HG03354 (cell line): ENCODE measurements around the gene CLDN18.

Experiments used
- ATAC-seq: cut with Tn5 transposase; IDR thresholded peaks from one replicate; pipeline ENCODE4 v1.9.1; 2021; ENCODE audit warnings: mild to moderate bottlenecking; ENCODE audit not compliant: unreplicated experiment, poor library complexity, severe bottlenecking

Gene CLDN18

GRCh38 chr3:138009476-138010272, at the start of gene CLDN18:
TSS of gene CLDN18 (plus strand) at chr3:138010165. CDS start at chr3:138010226, 61 bp downstream.
- ATAC-seq, result no peak

GRCh38 chr3:137962251-137962650, 47.7 kb upstream of the CLDN18 start:
- no peak for ATAC-seq

DNA sequence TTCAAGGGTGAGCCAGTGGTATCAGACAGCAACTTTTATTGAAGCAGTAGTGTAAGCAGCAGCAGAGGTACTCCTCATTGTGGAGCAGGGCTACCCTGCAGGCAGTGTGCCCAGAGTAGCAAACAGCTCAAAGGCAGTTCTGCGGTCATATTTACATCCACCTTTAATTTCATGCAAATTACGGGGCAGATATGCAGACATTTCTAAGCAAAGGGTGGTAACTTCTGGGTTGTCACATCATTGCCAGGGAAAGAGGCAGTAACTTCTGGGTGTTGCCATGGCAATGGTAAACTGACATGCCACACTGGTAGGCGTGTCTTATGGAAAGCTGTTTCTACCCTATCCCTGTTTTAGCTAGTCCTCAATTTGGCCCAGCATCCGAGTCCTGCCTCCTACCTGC, 46.5 kb upstream of the CLDN18 start:
- ATAC-seq, result no peak

DNA sequence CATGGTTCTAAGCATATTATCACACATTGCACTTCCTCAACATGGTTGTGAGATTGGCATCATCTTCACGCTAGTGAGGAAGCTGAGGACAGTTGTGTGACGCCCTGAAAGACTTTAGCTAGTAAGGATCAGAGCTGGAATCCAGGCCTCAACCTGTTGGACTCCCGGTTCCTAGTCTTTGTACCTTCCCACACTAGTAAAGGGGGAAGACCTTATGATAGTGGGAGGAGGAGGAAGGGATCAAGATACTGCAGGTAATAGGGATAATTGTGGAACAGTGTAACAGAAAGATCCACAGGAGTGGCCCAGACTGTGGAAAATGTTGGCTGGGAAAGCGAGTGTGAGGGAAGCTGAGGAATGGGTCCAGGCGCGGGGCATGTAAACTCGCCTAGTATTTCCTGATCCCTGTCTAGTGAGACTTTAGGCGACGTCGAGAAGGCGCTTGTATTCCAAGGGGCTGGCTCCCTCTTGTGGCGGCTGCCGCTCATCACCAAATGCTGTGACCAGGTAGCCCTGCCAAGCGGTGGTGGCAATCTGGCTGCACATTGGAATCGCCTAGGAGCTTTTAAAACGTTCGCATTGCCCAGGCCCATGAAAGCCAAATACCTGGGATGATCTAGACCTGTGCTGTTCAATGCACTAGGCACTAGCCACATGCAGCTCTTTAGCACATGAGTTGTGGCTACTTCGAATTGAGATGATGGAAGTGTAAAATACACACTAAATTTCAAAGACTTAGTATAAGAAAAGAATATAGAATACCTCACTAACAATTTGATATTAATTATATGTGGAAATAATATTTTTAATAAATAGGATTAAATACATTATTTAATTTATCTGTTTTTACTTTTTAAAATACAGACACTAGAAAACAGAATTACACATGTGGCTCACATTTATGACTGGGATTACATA, 38.8 kb upstream of the CLDN18 start:
- peak; percentile 98 for ATAC-seq

GRCh38 chr3:137972396-137972795, 37.6 kb upstream of the CLDN18 start:
- ATAC-seq, result no peak

DNA sequence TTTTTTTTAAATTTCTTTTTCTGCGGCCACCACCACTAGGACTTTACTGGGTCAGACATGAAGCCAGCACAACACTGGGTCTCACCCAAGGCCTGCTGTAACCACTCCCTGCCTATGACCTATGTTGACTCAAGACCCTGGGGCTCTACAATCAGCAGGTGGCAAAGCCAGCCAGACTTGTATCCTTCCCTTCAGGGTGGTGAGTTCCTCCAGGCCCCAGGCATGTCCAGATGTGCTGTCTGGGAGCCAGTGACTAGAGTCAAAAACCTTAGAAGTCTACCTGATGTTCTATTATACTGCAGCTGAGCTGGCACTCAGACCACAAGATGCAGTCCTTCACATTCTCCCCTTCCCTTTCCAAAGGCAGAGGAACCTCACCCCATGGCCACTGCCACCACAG, 31.6 kb upstream of the CLDN18 start:
- ATAC-seq, result no peak

- ATAC-seq, result peak; percentile 42
Observed at GRCh38 chr3:137987723-137988122, 22.2 kb upstream of the CLDN18 start.

- ATAC-seq, result peak; percentile 81
Observed at GRCh38 chr3:137988152-137988551, 21.8 kb upstream of the CLDN18 start.

DNA sequence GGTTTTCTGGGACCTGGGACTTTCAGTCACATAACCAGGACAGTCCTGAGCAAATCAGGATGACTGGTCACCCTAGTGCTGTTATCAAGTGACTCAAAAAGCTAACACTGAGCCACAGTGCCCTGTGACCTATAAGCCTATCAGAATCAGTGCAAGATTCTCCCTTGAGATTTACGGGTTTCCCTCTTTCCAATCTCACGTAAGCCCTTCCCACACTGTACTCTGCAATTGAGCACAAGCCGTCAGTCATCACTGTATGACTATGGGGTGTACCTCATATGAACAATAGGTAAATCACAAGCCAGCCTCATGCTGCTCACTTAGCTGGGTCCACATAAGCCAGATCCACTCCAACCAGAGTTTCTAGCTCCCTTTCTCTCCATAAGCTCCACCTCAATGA, 21.0 kb upstream of the CLDN18 start:
- ATAC-seq, result peak; percentile 57

GRCh38 chr3:137990427-137990826, 19.5 kb upstream of the CLDN18 start:
- no peak for ATAC-seq

- ATAC-seq, result no peak
Observed at GRCh38 chr3:137992592-137992991, 17.4 kb upstream of the CLDN18 start.

- no peak for ATAC-seq
Observed at GRCh38 chr3:137998121-137999042, 11.6 kb upstream of the CLDN18 start.

- no peak for ATAC-seq
Observed at GRCh38 chr3:138003069-138003468, 6.9 kb upstream of the CLDN18 start.

GRCh38 chr3:138005627-138006026, 4.3 kb upstream of the CLDN18 start:
- ATAC-seq, result no peak

DNA sequence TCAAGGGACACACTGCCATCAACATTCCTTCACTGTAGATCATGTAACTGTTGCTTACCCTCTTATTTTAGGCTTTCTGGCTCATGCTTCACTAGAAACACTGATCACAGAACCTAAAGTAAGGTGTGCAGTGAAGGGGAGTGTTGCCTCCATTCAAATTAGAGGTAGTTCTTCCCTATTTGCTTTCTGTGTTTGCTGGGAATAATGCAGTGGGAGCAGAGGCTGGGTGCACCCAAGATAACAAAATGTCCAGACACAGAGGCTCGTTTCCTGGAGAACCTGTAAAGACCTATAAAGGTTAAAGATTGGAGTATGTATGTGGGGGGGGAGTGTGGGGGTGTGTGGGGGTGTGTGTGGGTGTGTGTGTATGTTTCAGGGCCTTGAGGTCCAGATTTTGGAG, 2.1 kb upstream of the CLDN18 start:
- no peak for ATAC-seq

GRCh38 chr3:138010273-138010590, 267 bp downstream of the CLDN18 start:
- ATAC-seq, result no peak

DNA sequence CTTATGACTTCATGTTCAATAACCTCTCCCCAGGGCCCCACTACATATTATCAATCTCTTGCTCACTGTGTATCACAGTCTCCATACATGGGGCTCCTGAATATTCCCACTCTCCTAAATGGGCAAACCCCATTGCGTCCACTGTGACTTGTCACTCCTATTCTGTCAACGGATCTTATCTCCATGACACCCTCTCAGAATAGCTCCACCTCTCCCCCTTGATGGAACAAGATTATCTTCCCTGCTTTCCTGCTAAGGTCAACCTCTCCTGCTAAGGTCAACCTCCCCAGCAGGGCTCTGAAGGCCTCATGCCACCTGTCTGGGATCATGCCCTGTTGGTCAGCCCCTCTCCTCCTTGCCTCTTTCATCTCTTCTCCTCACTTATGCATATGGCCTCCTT, 1.8 kb downstream of the CLDN18 start:
- no peak for ATAC-seq

DNA sequence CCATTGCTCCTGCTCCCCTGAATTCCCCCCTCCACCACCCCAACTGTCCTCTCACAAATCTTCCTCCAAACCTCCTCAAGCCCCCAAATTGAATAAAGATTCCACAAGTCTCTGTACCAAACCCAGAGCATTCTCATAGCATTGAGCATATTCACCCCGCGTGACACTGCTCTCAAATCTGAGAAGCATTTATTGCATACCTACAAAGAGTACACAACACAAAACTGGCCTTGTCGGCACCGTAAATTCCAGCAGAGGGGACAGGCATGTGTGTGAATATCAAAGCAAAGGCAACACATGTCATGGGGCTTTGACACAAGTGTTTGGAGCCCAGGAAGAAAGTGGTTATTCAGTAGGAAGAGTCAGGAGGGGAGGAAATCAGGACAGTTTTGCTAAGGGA, 2.6 kb downstream of the CLDN18 start:
- ATAC-seq, result no peak

- no peak for ATAC-seq
Observed at GRCh38 chr3:138016065-138016464, 6.1 kb downstream of the CLDN18 start.
